Measurements from ENCODE around the gene UFSP1. TPM values are rescaled to one million over a fixed set of nuclear protein-coding genes. Genes with fewer than 3 reads are reported as not detected.

The UFSP1 gene
- 1 to 10 TPM; 4.9 to 5.2 TPM for total RNA-seq

GRCh38 chr7:100888988-100889750 lies at the start of gene UFSP1:
Gene UFSP1, minus strand, starts transcription at chr7:100889715. Its CDS starts 444 bp downstream, at chr7:100889271.

DNA sequence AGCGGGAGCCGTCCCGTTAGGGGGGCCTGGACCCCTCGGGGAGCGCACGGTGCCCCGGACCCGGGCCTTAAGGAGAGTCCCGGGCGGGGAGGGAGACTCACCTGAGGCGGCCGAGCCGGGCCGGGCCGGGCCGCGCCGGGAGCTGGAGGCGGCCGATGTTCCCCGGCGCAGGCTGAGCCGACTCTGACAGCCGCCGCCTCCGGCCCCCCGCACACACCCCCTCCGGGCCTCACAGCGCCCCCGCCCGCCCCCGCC lies 6.1 kb upstream of the UFSP1 start, which contains the start of gene ACHE:
ACHE (minus strand) TSS at position 188 of the 255 bp plus-strand sequence. CDS start 1,656 bp downstream, outside the sequence.

DNA sequence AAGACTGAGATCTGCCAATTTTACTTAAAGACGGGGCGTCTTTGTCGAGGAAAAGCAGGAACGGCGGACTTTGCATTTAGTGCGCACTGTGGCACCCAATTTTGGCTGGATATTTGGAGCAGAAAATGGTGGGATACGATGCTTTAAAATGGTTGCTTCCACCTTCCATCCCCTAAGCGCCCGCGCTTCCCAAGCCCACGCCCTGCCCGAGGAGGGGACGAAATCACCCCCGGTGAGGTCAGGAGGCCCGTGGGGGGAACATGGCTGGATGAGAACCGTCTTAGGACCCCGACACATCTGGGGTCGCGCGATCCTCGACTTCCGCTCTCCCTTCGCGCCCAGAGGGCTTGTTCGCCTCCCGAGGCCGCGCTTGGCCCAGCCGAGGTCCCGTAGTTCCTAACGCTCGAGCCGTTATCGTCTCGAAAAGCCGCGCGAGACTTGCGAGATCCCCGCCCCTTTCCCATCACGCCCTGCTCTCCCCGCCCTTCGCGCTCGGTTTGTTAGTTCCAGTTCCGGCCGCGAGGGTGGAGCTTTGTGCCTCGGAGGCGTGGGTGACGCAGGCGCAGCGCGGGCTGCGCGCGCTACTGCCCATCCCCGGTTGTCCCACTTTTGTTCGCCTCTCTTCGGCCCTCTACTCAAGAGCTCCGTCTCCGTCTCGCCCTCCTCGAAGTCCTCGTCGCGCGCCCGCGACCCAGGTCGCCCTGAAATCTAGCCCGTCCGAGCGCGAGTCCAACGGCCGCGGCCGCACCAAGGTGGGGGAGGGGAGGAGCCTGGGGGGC lies 14.7 kb downstream of the UFSP1 start, which contains the start of gene SRRT:
SRRT (plus strand) TSS at position 527 of the 779 bp plus-strand sequence. CDS start 488 bp downstream, outside the sequence.

GRCh38 chr7:100867040-100867775 lies 22.3 kb downstream of the UFSP1 start, which contains the start of gene TRIP6:
Gene TRIP6, plus strand, starts transcription at chr7:100867387. Its CDS starts 111 bp downstream, at chr7:100867498.

GRCh38 chr7:100852048-100852872 lies 37.3 kb downstream of the UFSP1 start, which contains the start of gene SLC12A9:
Gene SLC12A9, plus strand, starts transcription at chr7:100852713. Its CDS starts 1,485 bp downstream, at chr7:100854198.

Small RNA genes lying within 50 kb of the gene (microRNA-seq; reads per million reads assigned to microRNA genes)
- gene MIR6875 (ENCODE audit: borderline microRNAs expressed, borderline replicate concordance): not detected

Other genes starting within 250 kb of the UFSP1 start
- gene TFR2, start 248.2 kb downstream of the UFSP1 start, total RNA-seq: 1 to 10 TPM; 9.4 to 10.0 TPM
- not detected for gene ACTL6B, start 233.3 kb downstream of the UFSP1 start, total RNA-seq
- gene GNB2, start 216.0 kb downstream of the UFSP1 start, total RNA-seq: 100 to 1,000 TPM; 203 to 206 TPM
- gene GIGYF1, start 195.5 kb downstream of the UFSP1 start, total RNA-seq: 10 to 100 TPM; 54.3 to 57.3 TPM
- 10 to 100 TPM; 29.3 to 31.9 TPM for gene POP7, start 183.6 kb downstream of the UFSP1 start, total RNA-seq
- under 1 TPM in 1 of 2 experiments, not detected in 1; 0.15 TPM for gene EPO, start 169.2 kb downstream of the UFSP1 start, total RNA-seq
- gene ZAN, start 156.1 kb downstream of the UFSP1 start, total RNA-seq: not detected
- 1 to 10 TPM; 1.1 to 1.2 TPM for gene EPHB4, start 62.2 kb downstream of the UFSP1 start, total RNA-seq
- gene SLC12A9, start 37.0 kb downstream of the UFSP1 start, total RNA-seq: 10 to 100 TPM; 45.4 to 45.5 TPM
- 10 to 100 TPM; 20.5 to 21.3 TPM for gene TRIP6, start 22.3 kb downstream of the UFSP1 start, total RNA-seq
- 100 to 1,000 TPM; 186 to 208 TPM for gene SRRT, start 14.6 kb downstream of the UFSP1 start, total RNA-seq
- not detected for gene ACHE, start 6.2 kb upstream of the UFSP1 start, total RNA-seq
- not detected for gene MUC3A, start 59.8 kb upstream of the UFSP1 start, total RNA-seq
- gene MUC12, start 79.8 kb upstream of the UFSP1 start, total RNA-seq: not detected
- gene MUC17, start 130.4 kb upstream of the UFSP1 start, total RNA-seq: not detected
- gene TRIM56, start 195.8 kb upstream of the UFSP1 start, total RNA-seq: 10 to 100 TPM; 51.8 to 54.3 TPM
- under 1 TPM; 0.18 to 0.22 TPM for gene SERPINE1, start 237.4 kb upstream of the UFSP1 start, total RNA-seq